Body of pancreas (tissue), 4 donors: Measurements from ENCODE around the gene LDLRAD1.

Experiments
- POLR2A ChIP-seq, 3 donors: fragments of 450-650 bp; IDR thresholded peaks; one replicate each; pipeline ENCODE4 v1.6.1; 2016; ENCODE audit warnings: antibody characterized with exemption in 3 of 3, mild to moderate bottlenecking in 2 of 3
- TF ChIP-seq, protein P1 (sequence below), 7 experiments: fragments of 450-650 bp in 4 of 7; fragments of 200-600 bp in 3 of 7; sonication (generic) in 3 of 7; IDR thresholded peaks; one replicate each; pipeline ENCODE4 v1.5.1; 2016 to 2019; ENCODE audit warnings: antibody characterized with exemption in 7 of 7

DNA sequence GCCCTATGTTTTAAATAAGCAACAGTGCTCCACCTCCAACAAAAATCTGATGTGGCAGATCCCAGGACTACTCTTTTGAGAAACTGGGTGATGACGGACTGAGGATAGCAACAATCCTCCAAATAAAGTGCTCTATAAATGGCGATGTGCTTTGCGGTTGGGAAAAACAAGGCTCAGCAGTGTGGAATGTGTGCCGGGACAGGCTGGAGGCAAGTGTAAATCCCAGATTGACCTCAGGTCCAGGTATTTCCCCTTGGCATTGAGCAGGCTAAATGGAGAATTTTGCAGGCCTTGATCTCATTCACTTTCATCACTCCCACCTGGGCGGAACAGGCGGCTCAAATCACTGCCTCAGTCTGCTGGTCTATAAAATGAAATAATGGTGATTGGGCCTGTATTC, 36.8 kb downstream of the LDLRAD1 start:
- TF ChIP-seq, protein P1, sequence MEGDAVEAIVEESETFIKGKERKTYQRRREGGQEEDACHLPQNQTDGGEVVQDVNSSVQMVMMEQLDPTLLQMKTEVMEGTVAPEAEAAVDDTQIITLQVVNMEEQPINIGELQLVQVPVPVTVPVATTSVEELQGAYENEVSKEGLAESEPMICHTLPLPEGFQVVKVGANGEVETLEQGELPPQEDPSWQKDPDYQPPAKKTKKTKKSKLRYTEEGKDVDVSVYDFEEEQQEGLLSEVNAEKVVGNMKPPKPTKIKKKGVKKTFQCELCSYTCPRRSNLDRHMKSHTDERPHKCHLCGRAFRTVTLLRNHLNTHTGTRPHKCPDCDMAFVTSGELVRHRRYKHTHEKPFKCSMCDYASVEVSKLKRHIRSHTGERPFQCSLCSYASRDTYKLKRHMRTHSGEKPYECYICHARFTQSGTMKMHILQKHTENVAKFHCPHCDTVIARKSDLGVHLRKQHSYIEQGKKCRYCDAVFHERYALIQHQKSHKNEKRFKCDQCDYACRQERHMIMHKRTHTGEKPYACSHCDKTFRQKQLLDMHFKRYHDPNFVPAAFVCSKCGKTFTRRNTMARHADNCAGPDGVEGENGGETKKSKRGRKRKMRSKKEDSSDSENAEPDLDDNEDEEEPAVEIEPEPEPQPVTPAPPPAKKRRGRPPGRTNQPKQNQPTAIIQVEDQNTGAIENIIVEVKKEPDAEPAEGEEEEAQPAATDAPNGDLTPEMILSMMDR (IDR thresholded peaks at IDR 0.05): no peak
- no peak for TF ChIP-seq POLR2A (IDR thresholded peaks at IDR 0.05)
